SU-DHL-6 (cell line): ENCODE data around the gene CXCL6.

Source experiments
- H2AFZ ChIP-seq: fragments of 200-600 bp; sonication (generic); 2 replicates; pipeline ENCODE4 v1.6.1; 2014; ENCODE audit warnings: low read depth, mild to moderate bottlenecking, moderate library complexity, mixed read lengths, antibody characterized with exemption, low read length; ENCODE audit not compliant: severe bottlenecking
- H3F3A ChIP-seq: fragments of 200-600 bp; shearing (Covaris generic); 2 replicates; pipeline ENCODE4 v1.6.0; 2016; ENCODE audit warnings: antibody characterized with exemption, mild to moderate bottlenecking; ENCODE audit not compliant: insufficient read depth
- H3K27ac ChIP-seq: fragments of 200-600 bp; sonication (generic); 2 replicates; pipeline ENCODE4 v1.5.1; 2016; ENCODE audit warnings: low read depth, mild to moderate bottlenecking, low read length, moderate library complexity, mixed read lengths
- H3K27me3 ChIP-seq: fragments of 200-600 bp; sonication (generic), shearing (Covaris generic); 2 replicates; pipeline ENCODE4 v1.6.0; 2014; ENCODE audit warnings: mild to moderate bottlenecking, low read length
- H3K36me3 ChIP-seq: fragments of 200-600 bp; sonication (generic); 2 replicates; pipeline ENCODE4 v1.6.1; 2014; ENCODE audit warnings: mild to moderate bottlenecking, low read length, mixed read lengths
- H3K4me2 ChIP-seq: fragments of 300-600, 200-600 bp; shearing (Covaris generic), sonication (generic); 2 replicates; pipeline ENCODE4 v1.6.0; 2014; ENCODE audit warnings: low read length, low read depth, mild to moderate bottlenecking; ENCODE audit not compliant: poor library complexity, severe bottlenecking
- H3K4me3 ChIP-seq: fragments of 200-600 bp; sonication (generic); 2 replicates; pipeline ENCODE4 v1.5.1; 2014; ENCODE audit warnings: antibody characterized with exemption, low read length, mild to moderate bottlenecking, mixed read lengths; ENCODE audit not compliant: insufficient read depth, poor library complexity, severe bottlenecking
- H3K79me2 ChIP-seq: fragments of 200-600 bp; sonication (generic); 2 replicates; pipeline ENCODE4 v1.6.1; 2014; ENCODE audit warnings: mild to moderate bottlenecking, low read length, moderate library complexity; ENCODE audit not compliant: insufficient read depth
- H3K9ac ChIP-seq: fragments of 200-600 bp; sonication (generic); 2 replicates; pipeline ENCODE4 v1.7.0; 2014; ENCODE audit warnings: mild to moderate bottlenecking, low read length
- H3K9me2 ChIP-seq: fragments of 200-600 bp; sonication (generic); replicated peaks from 2 replicates; pipeline ENCODE4 v1.6.1; 2014; ENCODE audit warnings: low read length; ENCODE audit not compliant: insufficient read depth
- H3K9me3 ChIP-seq: fragments of 200-600 bp; sonication (generic); 2 replicates; pipeline ENCODE4 v1.6.1; 2014; ENCODE audit warnings: low read length, mixed read lengths; ENCODE audit not compliant: insufficient read depth
- H4K20me1 ChIP-seq: fragments of 200-600 bp; sonication (generic); 2 replicates; pipeline ENCODE4 v1.6.1; 2014; ENCODE audit warnings: low read depth, mild to moderate bottlenecking, antibody characterized with exemption, low read length, moderate library complexity, mixed read lengths
- CTCF ChIP-seq: fragments of 200-600 bp; sonication (generic); IDR thresholded peaks from one replicate; pipeline ENCODE4 v1.5.1; 2017; ENCODE audit warnings: antibody characterized with exemption, mild to moderate bottlenecking, low read length, moderate library complexity; ENCODE audit not compliant: insufficient read depth, poor library complexity, severe bottlenecking
- EZH2phosphoT487 ChIP-seq: fragments of 200-600 bp; sonication (generic), shearing (Covaris generic); conservative IDR thresholded peaks from 2 replicates; pipeline ENCODE4 v1.6.1; 2018; ENCODE audit warnings: mild to moderate bottlenecking, antibody characterized with exemption, low read length, moderate library complexity, mixed read lengths

The CXCL6 gene

GRCh38 chr4:73817341-73817740, 19.1 kb upstream of the CXCL6 start:
- no peak overlapping the region for H3K4me2 ChIP-seq
- TF ChIP-seq EZH2phosphoT487 (no peak), CTCF (no peak)

GRCh38 chr4:73821325-73821724, 15.2 kb upstream of the CXCL6 start:
- H3K9me3 ChIP-seq = no peaks in the 10 kb centered on the region
- no peaks in the 10 kb centered on the region for H4K20me1 ChIP-seq
- no peak overlapping the region for H3K27ac ChIP-seq
- no peaks in the 10 kb centered on the region for H3F3A ChIP-seq
- H3K27me3 ChIP-seq = no peaks in the 10 kb centered on the region
- TF ChIP-seq CTCF (no peak), EZH2phosphoT487 (no peak)
- no peak overlapping the region for H3K9ac ChIP-seq
- no peak overlapping the region for H3K4me3 ChIP-seq
- no peaks in the 10 kb centered on the region for H3K9me2 ChIP-seq
- H3K79me2 ChIP-seq = no peaks in the 10 kb centered on the region
- H2AFZ ChIP-seq = no peak overlapping the region
- no peaks in the 10 kb centered on the region for H3K36me3 ChIP-seq
- no peak overlapping the region for H3K4me2 ChIP-seq

More at GRCh38 chr4:73817341-73817740, 19.1 kb upstream of the CXCL6 start:
- Histone ChIP-seq H3K36me3 (no peaks in the 10 kb centered on the region), H3K27ac (no peak overlapping the region), H3K79me2 (no peaks in the 10 kb centered on the region), H3K27me3 (no peaks in the 10 kb centered on the region), H3K4me3 (no peak overlapping the region), H3K9me3 (no peaks in the 10 kb centered on the region), H3K9me2 (no peaks in the 10 kb centered on the region), H3K9ac (no peak overlapping the region), H2AFZ (no peak overlapping the region), H4K20me1 (no peaks in the 10 kb centered on the region), H3F3A (no peaks in the 10 kb centered on the region)

- Histone ChIP-seq H3K4me3 (no peak overlapping the region), H3F3A (no peaks in the 10 kb centered on the region), H4K20me1 (no peaks in the 10 kb centered on the region), H3K27me3 (no peaks in the 10 kb centered on the region), H3K79me2 (no peaks in the 10 kb centered on the region), H3K27ac (no peak overlapping the region), H3K9me3 (no peaks in the 10 kb centered on the region), H3K4me2 (no peak overlapping the region), H3K36me3 (no peaks in the 10 kb centered on the region), H2AFZ (no peak overlapping the region), H3K9me2 (no peaks in the 10 kb centered on the region), H3K9ac (no peak overlapping the region)
- TF ChIP-seq EZH2phosphoT487 (no peak), CTCF (no peak)
Measured at GRCh38 chr4:73822389-73822788, 14.1 kb upstream of the CXCL6 start.
